GM12891 (cell line): ENCODE measurements around the gene ACBD6.

Source experiments
- DNase-seq: peaks from one replicate; pipeline ENCODE4 v3.0.0; 2011; ENCODE audit warnings: low spot score; ENCODE audit not compliant: insufficient read length
- FAIRE-seq: peaks from 2 replicates; lab custom pipeline; 2011; peaks lifted over from hg19 to GRCh38; lab: Jason Lieb, UNC
- PAX5 ChIP-seq: IDR thresholded peaks from 2 replicates; pipeline ENCODE4 v1.6.1; 2011; ENCODE audit warnings: low read length, moderate library complexity, mild to moderate bottlenecking; ENCODE audit not compliant: insufficient read depth, severe bottlenecking
- POLR2A ChIP-seq: IDR thresholded peaks from 2 replicates; pipeline ENCODE4 v1.6.1; 2011; ENCODE audit warnings: low read depth, low read length, control low read depth
- POLR2AphosphoS5 ChIP-seq: IDR thresholded peaks from 2 replicates; pipeline ENCODE4 v1.6.1; 2011; ENCODE audit warnings: low read depth, low read length, control low read depth
- POU2F2 ChIP-seq: IDR thresholded peaks from 2 replicates; pipeline ENCODE4 v1.6.1; 2011; ENCODE audit warnings: low read depth, mild to moderate bottlenecking, control low read depth, low read length, moderate library complexity
- SPI1 ChIP-seq: IDR thresholded peaks from 2 replicates; pipeline ENCODE4 v1.6.1; 2011; ENCODE audit warnings: low read depth, low read length, control low read depth
- TAF1 ChIP-seq: IDR thresholded peaks from 2 replicates; pipeline ENCODE4 v1.6.1; 2011; ENCODE audit warnings: low read depth, low read length, control low read depth

ACBD6 gene

GRCh38 chr1:180363246-180363995, 139.0 kb downstream of the ACBD6 start:
- FAIRE-seq (no peak), DNase-seq (no peak)
- TF ChIP-seq TAF1 (no peak), POU2F2 (no peak), POLR2A (no peak), SPI1 (no peak), POLR2AphosphoS5 (no peak), PAX5 (no peak)

GRCh38 chr1:180360333-180361075, 141.9 kb downstream of the ACBD6 start:
- FAIRE-seq = no peak
- TF ChIP-seq POLR2AphosphoS5 (no peak), POLR2A (no peak), POU2F2 (no peak), SPI1 (no peak), TAF1 (no peak)
- DNase-seq = no peak

GRCh38 chr1:180358649-180359048, 143.7 kb downstream of the ACBD6 start:
- FAIRE-seq (no peak), DNase-seq (no peak)
- TF ChIP-seq TAF1 (no peak), PAX5 (no peak), SPI1 (no peak), POU2F2 (no peak), POLR2AphosphoS5 (no peak), POLR2A (no peak)

- FAIRE-seq (no peak), DNase-seq (no peak)
- TF ChIP-seq TAF1 (no peak), SPI1 (no peak), PAX5 (no peak), POLR2A (no peak), POU2F2 (no peak), POLR2AphosphoS5 (no peak)
These were observed 148.4 kb downstream of the ACBD6 start for GRCh38 chr1:180353945-180354344.

GRCh38 chr1:180352588-180352987, 149.8 kb downstream of the ACBD6 start:
- peak; percentile 20 for FAIRE-seq
- TF ChIP-seq PAX5 = no peak
- no peak for TF ChIP-seq POU2F2
- TF ChIP-seq SPI1 = no peak
- no peak for TF ChIP-seq POLR2A
- TF ChIP-seq TAF1 = no peak
- no peak for TF ChIP-seq POLR2AphosphoS5

GRCh38 chr1:180352021-180352420, 150.4 kb downstream of the ACBD6 start:
- no peak for FAIRE-seq
- TF ChIP-seq TAF1 (no peak), POLR2A (no peak), POU2F2 (no peak), PAX5 (no peak), SPI1 (no peak), POLR2AphosphoS5 (no peak)
- no peak for DNase-seq

More at GRCh38 chr1:180352588-180352987, 149.8 kb downstream of the ACBD6 start:
- no peak for DNase-seq

GRCh38 chr1:180345148-180345547, 157.2 kb downstream of the ACBD6 start:
- FAIRE-seq (no peak), DNase-seq (no peak)
- TF ChIP-seq POU2F2 (no peak), SPI1 (no peak), PAX5 (no peak), POLR2A (no peak), TAF1 (no peak), POLR2AphosphoS5 (no peak)

GRCh38 chr1:180343921-180344769, 158.2 kb downstream of the ACBD6 start:
- TF ChIP-seq PAX5 = no peak
- no peak for TF ChIP-seq POLR2A
- no peak for TF ChIP-seq POU2F2
- no peak for TF ChIP-seq POLR2AphosphoS5
- TF ChIP-seq SPI1 = no peak
- no peak for TF ChIP-seq TAF1
- no peak for FAIRE-seq
- no peak for DNase-seq
